H1 (cell line): ENCODE data around the gene FADS3. TPM values are rescaled to one million over a fixed set of nuclear protein-coding genes. Genes with fewer than 3 reads are reported as not detected.

Experiments used
- BACH1 ChIP-seq: IDR thresholded peaks from 2 replicates; pipeline ENCODE4 v1.6.1; 2012; ENCODE audit warnings: low read length, improper control_type of control experiment
- POLR2A ChIP-seq, 2 experiments: IDR thresholded peaks; 1 replicate in 1 of 2; 2 replicates in 1 of 2; pipeline ENCODE4 v1.6.1; 2011; ENCODE audit warnings: low read depth in 2 of 2, low read length in 2 of 2, mild to moderate bottlenecking in 2 of 2; ENCODE audit errors: control extremely low read depth in 1 of 2
- RXRA ChIP-seq: IDR thresholded peaks from 2 replicates; pipeline ENCODE4 v1.6.1; 2011; ENCODE audit warnings: low read depth, mild to moderate bottlenecking, low read length, moderate library complexity; ENCODE audit not compliant: insufficient read depth
- SP1 ChIP-seq: IDR thresholded peaks from 2 replicates; pipeline ENCODE4 v1.6.1; 2011; ENCODE audit warnings: low read depth, low read length
- SP2 ChIP-seq: IDR thresholded peaks from 2 replicates; pipeline ENCODE4 v1.6.1; 2012; ENCODE audit warnings: mild to moderate bottlenecking, low read length, inconsistent platforms
- TCF12 ChIP-seq: IDR thresholded peaks from 2 replicates; pipeline ENCODE4 v1.6.1; 2011; ENCODE audit warnings: low read depth, mild to moderate bottlenecking, low read length
- YY1 ChIP-seq: IDR thresholded peaks from 2 replicates; pipeline ENCODE4 v1.6.1; 2011; ENCODE audit warnings: low read depth, mild to moderate bottlenecking, low read length
- polyA plus RNA-seq, 7 experiments: library from polyadenylated mRNA; depleted of rRNA in 3 of 7; stranded (reverse) in 5 of 7; unstranded in 2 of 7; fragments of >200 nt in 5 of 7; fragments of 200-250 nt in 2 of 7; gene quantifications; 1 replicate in 5 of 7; 2 replicates in 1 of 7; 4 replicates in 1 of 7; pipeline versions ENCODE4 v1.2.1 to v1.2.3, GENCODE V29; 2011 to 2013; ENCODE audit warnings: missing spikeins in 2 of 7, mixed read lengths in 2 of 7
- total RNA-seq: library from RNA; stranded (reverse); fragmentation: NEBNext Ultra II Directional; extraction: Animal tissue kit (Norgen Biotek cat#: 25700); gene quantifications from 2 replicates; pipeline ENCODE4 v1.2.1, GENCODE V29; 2021

Gene FADS3
- total and polyA plus RNA-seq, 2 of the 8 experiments (the other 6 are each of a cell fraction or from before 2014, with no cell fraction given): 43.8 to 76.3 TPM

DNA sequence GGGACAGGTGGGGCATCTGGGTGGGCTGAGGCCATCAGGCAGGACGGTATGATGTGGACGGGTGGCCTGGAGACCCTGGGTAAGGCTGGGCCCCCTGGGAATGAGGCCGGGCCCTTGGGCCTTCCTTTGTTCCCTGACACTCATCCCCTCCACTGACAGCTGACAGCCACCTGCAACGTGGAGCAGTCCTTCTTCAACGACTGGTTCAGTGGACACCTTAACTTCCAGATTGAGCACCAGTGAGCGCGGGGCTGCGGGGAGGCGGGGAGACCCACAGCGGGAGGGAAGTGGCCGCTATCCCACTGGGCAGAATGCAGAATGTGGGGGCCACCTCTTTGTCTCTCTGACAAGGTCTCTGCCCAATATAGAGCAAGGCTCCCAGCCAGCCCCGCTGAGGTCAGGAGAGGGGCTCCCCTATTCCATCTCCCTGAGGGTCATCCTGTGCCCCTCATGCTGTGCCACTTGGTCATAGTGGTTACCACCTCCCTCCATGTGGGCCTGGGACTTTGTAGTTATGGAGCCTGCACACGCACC is 27.7 kb downstream of the FADS3 start (continued):
- no peak for TF ChIP-seq TCF12
- no peak for TF ChIP-seq POLR2A (IDR thresholded peaks at IDR 0.05; ENCODE audit: control extremely low read depth in 1 of 2, low read depth in 2 of 2, low read length in 2 of 2)
- no peak for TF ChIP-seq SP1
- TF ChIP-seq YY1: no peak
- TF ChIP-seq SP2: no peak
- TF ChIP-seq RXRA: no peak
- no peak for TF ChIP-seq BACH1
